PC-9 (cell line): ENCODE results near the gene PAXX.

ENCODE experiments used
- EZH2 ChIP-seq: fragments of 200-600 bp; sonication (generic); IDR thresholded peaks from 2 replicates; pipeline ENCODE4 v1.8.0; 2017; ENCODE audit warnings: antibody characterized with exemption, low read depth
- TF ChIP-seq, protein P1 (sequence below): fragments of 200-600 bp; sonication (generic); conservative IDR thresholded peaks from 2 replicates; pipeline ENCODE4 v1.6.1; 2017; ENCODE audit warnings: mixed run types, antibody characterized with exemption, mild to moderate bottlenecking, moderate library complexity

DNA sequence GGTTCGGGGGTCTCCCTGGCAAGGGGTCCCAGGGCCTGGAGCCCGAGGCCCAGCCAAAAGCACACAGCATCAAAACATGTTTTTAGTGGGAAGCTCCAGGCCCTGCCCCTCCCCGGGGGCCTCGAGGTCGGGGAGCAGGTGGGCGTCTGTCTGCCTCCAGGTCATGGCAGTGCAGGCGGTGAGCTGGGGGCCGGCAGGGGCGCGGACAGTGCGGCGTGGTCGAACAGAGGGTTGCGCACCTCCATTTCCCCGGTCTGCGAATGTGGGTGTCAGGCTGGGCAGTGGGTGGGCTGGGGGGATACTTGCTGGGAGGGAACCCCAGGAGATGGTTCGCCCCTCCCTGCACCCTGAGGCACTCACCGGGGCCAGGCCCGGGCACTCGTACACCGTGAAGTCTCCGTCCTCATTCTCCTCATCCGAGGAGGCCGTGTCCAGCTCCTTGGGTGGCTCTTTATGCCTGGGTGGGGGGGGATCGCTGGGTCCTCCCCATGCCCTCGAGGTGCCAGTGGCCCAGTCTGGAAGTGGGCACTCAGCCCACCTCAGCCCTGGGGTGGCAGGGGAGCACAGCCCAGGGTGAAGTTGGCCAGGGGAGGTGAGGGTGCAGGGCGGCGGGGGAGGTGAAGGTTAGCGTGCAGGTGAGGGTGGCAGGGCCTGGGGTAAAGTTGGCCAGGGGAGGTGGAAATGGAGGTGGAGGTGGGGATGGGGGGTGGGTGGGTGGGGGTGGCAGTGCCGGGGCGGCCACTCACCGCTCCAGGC lies 47.6 kb downstream of the PAXX start:
- no peak for TF ChIP-seq EZH2
- TF ChIP-seq, protein P1, sequence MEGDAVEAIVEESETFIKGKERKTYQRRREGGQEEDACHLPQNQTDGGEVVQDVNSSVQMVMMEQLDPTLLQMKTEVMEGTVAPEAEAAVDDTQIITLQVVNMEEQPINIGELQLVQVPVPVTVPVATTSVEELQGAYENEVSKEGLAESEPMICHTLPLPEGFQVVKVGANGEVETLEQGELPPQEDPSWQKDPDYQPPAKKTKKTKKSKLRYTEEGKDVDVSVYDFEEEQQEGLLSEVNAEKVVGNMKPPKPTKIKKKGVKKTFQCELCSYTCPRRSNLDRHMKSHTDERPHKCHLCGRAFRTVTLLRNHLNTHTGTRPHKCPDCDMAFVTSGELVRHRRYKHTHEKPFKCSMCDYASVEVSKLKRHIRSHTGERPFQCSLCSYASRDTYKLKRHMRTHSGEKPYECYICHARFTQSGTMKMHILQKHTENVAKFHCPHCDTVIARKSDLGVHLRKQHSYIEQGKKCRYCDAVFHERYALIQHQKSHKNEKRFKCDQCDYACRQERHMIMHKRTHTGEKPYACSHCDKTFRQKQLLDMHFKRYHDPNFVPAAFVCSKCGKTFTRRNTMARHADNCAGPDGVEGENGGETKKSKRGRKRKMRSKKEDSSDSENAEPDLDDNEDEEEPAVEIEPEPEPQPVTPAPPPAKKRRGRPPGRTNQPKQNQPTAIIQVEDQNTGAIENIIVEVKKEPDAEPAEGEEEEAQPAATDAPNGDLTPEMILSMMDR, result no peak
